Astrocyte (in vitro differentiated cells and primary cell): ENCODE results near the gene TMEM219.

Experiments
- CTCF ChIP-seq: IDR thresholded peaks from 2 replicates; pipeline ENCODE4 v1.5.1; 2011; ENCODE audit warnings: low read depth, mild to moderate bottlenecking, inconsistent platforms, low read length, moderate library complexity; ENCODE audit not compliant: insufficient read depth
- EZH2 ChIP-seq: IDR thresholded peaks from 2 replicates; pipeline ENCODE4 v1.6.1; 2012; ENCODE audit warnings: mild to moderate bottlenecking, low read length, inconsistent platforms; ENCODE audit not compliant: insufficient read depth

- TF ChIP-seq CTCF = no peak
- TF ChIP-seq EZH2 = no peak
Observed at GRCh38 chr16:29968205-29968604, 6.3 kb downstream of the TMEM219 start.
